ENCODE measurements around the gene PBX4.
A peak's percentile ranks its signal among the peaks of the same experiment; 100 is the strongest.

Gene PBX4

DNA sequence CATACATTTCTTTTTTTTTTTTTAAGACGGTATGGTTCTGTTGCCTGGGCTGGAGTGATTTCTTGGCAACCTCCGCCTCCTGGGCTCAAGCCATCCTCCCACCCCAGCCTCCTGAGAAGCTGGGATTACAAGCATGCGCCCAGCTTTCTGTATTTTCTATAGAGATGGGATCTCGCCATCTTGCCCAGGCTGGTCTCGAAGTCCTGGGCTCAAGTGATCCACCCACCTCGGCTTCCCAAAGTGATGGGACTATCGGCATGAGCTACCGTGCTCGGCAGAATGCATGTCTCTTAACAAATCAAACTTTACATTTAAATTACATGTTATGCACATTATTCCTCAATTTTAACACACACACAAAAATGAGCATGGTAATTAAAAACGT lies 101.3 kb downstream of the PBX4 start:
- DNase-seq: no peak

- DNase-seq: peak; percentile 92
These were observed 102.6 kb downstream of the PBX4 start, which contains the start of gene NDUFA13 for GRCh38 chr19:19515642-19516519. NDUFA13 (plus strand) TSS chr19:19516225; CDS start chr19:19516239, 14 bp downstream.

GRCh38 chr19:19514881-19515641 lies 103.4 kb downstream of the PBX4 start, which contains the start of gene TSSK6:
TSSK6 (minus strand) TSS chr19:19515548; CDS start chr19:19515427, 121 bp downstream.
- DNase-seq: no peak

GRCh38 chr19:19514215-19514657 lies 104.3 kb downstream of the PBX4 start:
- DNase-seq: no peak

GRCh38 chr19:19513682-19514081 lies 104.8 kb downstream of the PBX4 start:
- DNase-seq: no peak

Measured in stimulated activated CD4-positive, alpha-beta T cell treated with anti-CD3 and anti-CD28 coated beads, Interleukin-4, amount 100 ng/mL, for 1 hour (primary cell).